PFSK-1 (cell line): ENCODE measurements around the gene VRK3.

Source experiments
- FOXP2 ChIP-seq: optimal IDR thresholded peaks from 2 replicates; pipeline ENCODE3; 2011; ENCODE audit warnings: borderline replicate concordance, control low read depth, inconsistent platforms; ENCODE audit not compliant: insufficient read depth; ENCODE audit errors: extremely low read length, extremely low read depth
- POLR2AphosphoS5 ChIP-seq: IDR thresholded peaks from 2 replicates; pipeline ENCODE4 v1.6.1; 2012; ENCODE audit warnings: low read depth, mild to moderate bottlenecking, control low read depth, low read length, moderate library complexity
- REST ChIP-seq, 2 experiments: IDR thresholded peaks; 2 replicates each; pipeline versions ENCODE4 v1.6.1 to v1.8.0; 2011 to 2012; ENCODE audit warnings: low read depth in 2 of 2, low read length in 2 of 2, control low read depth in 1 of 2, inconsistent platforms in 1 of 2, mild to moderate bottlenecking in 1 of 2, moderate library complexity in 1 of 2; ENCODE audit not compliant: insufficient read depth in 1 of 2
- SIN3A ChIP-seq: IDR thresholded peaks from 2 replicates; pipeline ENCODE4 v1.6.1; 2012; ENCODE audit warnings: mild to moderate bottlenecking, low read length, moderate library complexity, borderline replicate concordance; ENCODE audit not compliant: insufficient read depth
- TAF1 ChIP-seq: IDR thresholded peaks from 2 replicates; pipeline ENCODE4 v1.6.1; 2012; ENCODE audit warnings: low read length, control low read depth, borderline replicate concordance; ENCODE audit not compliant: insufficient read depth

VRK3 gene

GRCh38 chr19:50042363-50043024, 17.3 kb upstream of the VRK3 start:
- no peak for TF ChIP-seq POLR2AphosphoS5
- no peak for TF ChIP-seq REST (IDR thresholded peaks at IDR 0.05; ENCODE audit: insufficient read depth in 1 of 2, low read depth in 2 of 2, low read length in 2 of 2)
- TF ChIP-seq TAF1: no peak
- TF ChIP-seq SIN3A: no peak
- no peak for TF ChIP-seq FOXP2

DNA sequence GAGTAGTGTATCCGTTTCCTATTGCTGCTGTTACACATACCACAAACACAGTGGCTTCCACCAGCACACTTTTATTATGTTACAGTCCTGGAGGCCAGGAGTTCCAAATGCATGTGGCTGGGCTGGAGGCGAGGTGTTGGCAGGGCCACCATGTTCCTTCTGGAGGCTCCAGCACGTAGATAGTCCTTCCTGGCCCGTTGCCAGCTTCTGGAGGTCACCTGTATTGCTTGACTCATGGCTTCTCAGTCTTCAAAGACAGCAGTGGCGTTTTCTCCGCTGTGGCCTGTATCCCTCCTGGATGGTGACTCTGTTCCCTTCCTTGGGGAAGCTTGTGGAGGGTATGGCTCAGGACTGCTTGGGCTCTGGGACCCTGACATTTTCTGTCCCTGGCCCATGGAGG, 15.8 kb upstream of the VRK3 start:
- TF ChIP-seq SIN3A: no peak
- no peak for TF ChIP-seq POLR2AphosphoS5
- no peak for TF ChIP-seq TAF1
- TF ChIP-seq REST (IDR thresholded peaks at IDR 0.05; ENCODE audit: insufficient read depth in 1 of 2, low read depth in 2 of 2, low read length in 2 of 2): no peak
- TF ChIP-seq FOXP2: no peak

GRCh38 chr19:50039968-50040367, 14.8 kb upstream of the VRK3 start:
- no peak for TF ChIP-seq POLR2AphosphoS5
- TF ChIP-seq SIN3A: no peak
- TF ChIP-seq TAF1: no peak
- no peak for TF ChIP-seq FOXP2
- TF ChIP-seq REST (IDR thresholded peaks at IDR 0.05; ENCODE audit: insufficient read depth in 1 of 2, low read depth in 2 of 2, low read length in 2 of 2): no peak

DNA sequence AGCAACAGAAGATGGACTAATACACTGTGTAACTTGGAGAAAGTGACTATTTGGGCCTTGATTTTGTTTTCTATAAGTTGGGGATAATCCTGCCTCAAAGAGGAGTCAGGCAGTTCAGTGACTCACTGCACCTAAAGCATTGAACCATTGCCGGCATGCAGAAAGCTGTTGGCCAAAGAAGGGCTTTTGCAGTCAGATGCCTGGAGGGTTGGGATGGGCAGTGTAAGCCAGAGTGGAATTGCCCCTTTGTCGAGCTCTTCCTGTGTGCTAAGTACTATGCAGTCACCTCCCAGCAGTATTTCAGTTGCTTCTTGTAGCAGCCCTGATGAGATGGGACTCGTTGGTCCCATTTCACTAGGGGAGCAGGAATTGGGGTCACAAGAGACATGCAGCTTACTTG, 11.7 kb upstream of the VRK3 start:
- no peak for TF ChIP-seq POLR2AphosphoS5
- TF ChIP-seq TAF1: no peak
- TF ChIP-seq FOXP2: no peak
- no peak for TF ChIP-seq SIN3A
- no peak for TF ChIP-seq REST (IDR thresholded peaks at IDR 0.05; ENCODE audit: insufficient read depth in 1 of 2, low read depth in 2 of 2, low read length in 2 of 2)
